NB4 (cell line): ENCODE data around the gene SYNE1.

Experiments used
- CTCF ChIP-seq: IDR thresholded peaks from one replicate; pipeline ENCODE4 v1.5.1; 2012; ENCODE audit warnings: low read depth, low read length
- MYC ChIP-seq: IDR thresholded peaks from 2 replicates; pipeline ENCODE4 v1.6.1; 2011; ENCODE audit warnings: low read depth, low read length
- POLR2A ChIP-seq: IDR thresholded peaks from 2 replicates; pipeline ENCODE4 v1.6.1; 2011; ENCODE audit warnings: mild to moderate bottlenecking; ENCODE audit not compliant: insufficient read length; ENCODE audit errors: extremely low read depth

GRCh38 chr6:152166897-152167296 lies 470.3 kb downstream of the SYNE1 start:
- no peak for TF ChIP-seq CTCF
- no peak for TF ChIP-seq MYC
- TF ChIP-seq POLR2A, result no peak
